HepG2 (cell line): Measurements from ENCODE around the gene SLC2A2. TPM values are rescaled to one million over a fixed set of nuclear protein-coding genes. Genes with fewer than 3 reads are reported as not detected.
A peak's percentile ranks its signal among the peaks of the same experiment; 100 is the strongest.

ENCODE experiments used
- AKNA ChIP-seq: sonication (generic); formaldehyde crosslinking; IDR thresholded peaks from 2 replicates; pipeline ENCODE4 v1.4.0; 2020; ENCODE audit warnings: missing genetic modification reagents, borderline replicate concordance
- CBX5 ChIP-seq: sonication (generic); formaldehyde crosslinking; IDR thresholded peaks from 2 replicates; pipeline ENCODE4 v1.4.0; 2020; ENCODE audit warnings: missing genetic modification reagents, borderline replicate concordance
- DMTF1 ChIP-seq: sonication (generic); formaldehyde crosslinking; IDR thresholded peaks from 2 replicates; pipeline ENCODE4 v1.4.0; 2020; ENCODE audit warnings: mild to moderate bottlenecking, missing genetic modification reagents
- JUN ChIP-seq: sonication (generic); formaldehyde crosslinking; IDR thresholded peaks from 2 replicates; pipeline ENCODE4 v1.4.0; 2020; ENCODE audit warnings: mild to moderate bottlenecking, missing genetic modification reagents
- KAT2B ChIP-seq: fragments of 150-350 bp; IDR thresholded peaks from 2 replicates; pipeline ENCODE4 v1.6.1; 2014; ENCODE audit warnings: low read depth, low read length, borderline replicate concordance
- MEIS1 ChIP-seq: sonication (generic); formaldehyde crosslinking; IDR thresholded peaks from 2 replicates; pipeline ENCODE4 v1.9.0; 2021; ENCODE audit warnings: mild to moderate bottlenecking, missing genetic modification reagents, moderate library complexity, borderline replicate concordance
- MIER3 ChIP-seq: IDR thresholded peaks from 2 replicates; pipeline ENCODE4 v1.6.1; 2016; ENCODE audit warnings: missing compliant biosample characterization, borderline replicate concordance
- REPIN1 ChIP-seq: sonication (generic); formaldehyde crosslinking; IDR thresholded peaks from 2 replicates; pipeline ENCODE4 v1.8.0; 2022; ENCODE audit warnings: missing genetic modification reagents, low read depth, mild to moderate bottlenecking, borderline replicate concordance
- SOX5 ChIP-seq: IDR thresholded peaks from 2 replicates; pipeline ENCODE4 v1.6.1; 2016; ENCODE audit warnings: borderline replicate concordance
- SRSF1 ChIP-seq: fragments of 200-400 bp; formaldehyde crosslinking; optimal IDR thresholded peaks from 2 replicates; pipeline ENCODE3; 2017; ENCODE audit warnings: mild to moderate bottlenecking, low read depth, low read length, moderate library complexity
- TEF ChIP-seq: sonication (generic); formaldehyde crosslinking; IDR thresholded peaks from 2 replicates; pipeline ENCODE4 v1.5.0; 2020; ENCODE audit warnings: missing genetic modification reagents
- USF2 ChIP-seq, 2 experiments: sonication (generic) in 1 of 2; formaldehyde crosslinking in 1 of 2; IDR thresholded peaks; 2 replicates each; pipeline versions ENCODE4 v1.5.1 to v1.6.1; 2011 to 2020; ENCODE audit warnings: borderline replicate concordance in 1 of 2, low read depth in 1 of 2, low read length in 1 of 2, mild to moderate bottlenecking in 1 of 2, missing genetic modification reagents in 1 of 2, moderate library complexity in 1 of 2
- ZBTB7B ChIP-seq: sonication (generic); formaldehyde crosslinking; IDR thresholded peaks from 2 replicates; pipeline ENCODE4 v1.4.0; 2020; ENCODE audit warnings: missing genetic modification reagents
- ZNF230 ChIP-seq: sonication (generic); formaldehyde crosslinking; IDR thresholded peaks from 2 replicates; pipeline ENCODE4 v1.4.0; 2020; ENCODE audit warnings: mild to moderate bottlenecking, missing genetic modification reagents
- ZNF264 ChIP-seq: sonication (generic); formaldehyde crosslinking; IDR thresholded peaks from 2 replicates; pipeline ENCODE4 v1.4.0; 2020; ENCODE audit warnings: missing genetic modification reagents
- ZNF3 ChIP-seq: IDR thresholded peaks from 2 replicates; pipeline ENCODE4 v1.7.0; 2017; ENCODE audit warnings: inconsistent platforms
- ZNF484 ChIP-seq: sonication (generic); formaldehyde crosslinking; IDR thresholded peaks from 2 replicates; pipeline ENCODE4 v1.5.1; 2020; ENCODE audit warnings: mild to moderate bottlenecking, low read depth, missing genetic modification reagents, borderline replicate concordance
- ZNF746 ChIP-seq: sonication (generic); formaldehyde crosslinking; IDR thresholded peaks from 2 replicates; pipeline ENCODE4 v1.8.0; 2022; ENCODE audit warnings: mild to moderate bottlenecking, missing genetic modification reagents
- polyA plus RNA-seq, 8 experiments: library from polyadenylated mRNA; depleted of rRNA in 3 of 8; stranded (reverse) in 7 of 8; unstranded in 1 of 8; fragments of >200 nt; fragmentation: Illumina TruSeq in 4 of 8; extraction: Trizol in 4 of 8; gene quantifications; 2 replicates each; pipeline versions ENCODE4 v1.2.1 to v1.2.3, GENCODE V29; 2011 to 2016; ENCODE audit warnings: low read depth in 4 of 8, missing spikeins in 1 of 8, mixed read lengths in 1 of 8; ENCODE audit not compliant: insufficient read depth in 1 of 8
- total RNA-seq, 5 experiments: library from RNA; depleted of rRNA; stranded (reverse); fragments of >200 nt; fragmentation: Illumina TruSeq; extraction: Trizol; gene quantifications; 2 replicates each; pipeline ENCODE4 v1.2.3, GENCODE V29; 2016; ENCODE audit warnings: low read depth in 1 of 5

The SLC2A2 gene
- total and polyA plus RNA-seq, 2 of the 13 experiments (the other 11 are each of a cell fraction or from before 2014, with no cell fraction given) = 19.5 to 23.2 TPM

GRCh38 chr3:171001957-171002694 is 24.4 kb downstream of the SLC2A2 start (continued):
- 0 out of 2 replicates have a peak, but pooled peaks have one; percentile 33 for TF ChIP-seq DMTF1
- peak; percentile 72; the same call in 1 of the 2 replicates for TF ChIP-seq MEIS1
- peak; percentile 84; the same call in 1 of the 2 replicates for TF ChIP-seq REPIN1 (CRISPR knock-in tag)
- TF ChIP-seq ZNF264 = peak; percentile 64
- peak; percentile 74; the same call in 1 of the 2 replicates for TF ChIP-seq KAT2B
- TF ChIP-seq ZNF746 (CRISPR knock-in tag) = peak; percentile 76; the same call in 1 of the 2 replicates
- TF ChIP-seq ZNF3 (CRISPR knock-in tag) = peak; percentile 74
- TF ChIP-seq USF2 (IDR thresholded peaks at IDR 0.05; ENCODE audit: low read depth, low read length) = no peak
- TF ChIP-seq USF2 (CRISPR knock-in tag; IDR thresholded peaks at IDR 0.05; ENCODE audit: borderline replicate concordance) = no peak; the same call in 1 of the 2 replicates
- TF ChIP-seq SOX5 = peak; percentile 93
- TF ChIP-seq CBX5 = peak; percentile 74; the same call in 1 of the 2 replicates
- TF ChIP-seq TEF (CRISPR knock-in tag) = peak; percentile 90
- peak; percentile 61; the same call in 1 of the 2 replicates for TF ChIP-seq ZNF230 (CRISPR knock-in tag)
- no peak for TF ChIP-seq ZNF484 (CRISPR knock-in tag)
- TF ChIP-seq MIER3 (CRISPR knock-in tag) = peak; percentile 93; the same call in 1 of the 2 replicates
- no peak for TF ChIP-seq SRSF1
- TF ChIP-seq AKNA = no peak
- TF ChIP-seq ZBTB7B (CRISPR knock-in tag) = peak; percentile 87
- TF ChIP-seq JUN (CRISPR knock-in tag) = peak; percentile 97
